Measurements from ENCODE around the gene RPS6KB2. TPM values are rescaled to one million over a fixed set of nuclear protein-coding genes. Genes with fewer than 3 reads are reported as not detected.
A peak's percentile ranks its signal among the peaks of the same experiment; 100 is the strongest.
"Not testable (repeated sequence)": the region's sequence is repeated elsewhere in the genome, so short reads cannot be mapped to it uniquely, and the experiment has no call there.

RPS6KB2 gene
- total RNA-seq, 4 donors from 2014 or later, result 147 to 193 (median 158) TPM

DNA sequence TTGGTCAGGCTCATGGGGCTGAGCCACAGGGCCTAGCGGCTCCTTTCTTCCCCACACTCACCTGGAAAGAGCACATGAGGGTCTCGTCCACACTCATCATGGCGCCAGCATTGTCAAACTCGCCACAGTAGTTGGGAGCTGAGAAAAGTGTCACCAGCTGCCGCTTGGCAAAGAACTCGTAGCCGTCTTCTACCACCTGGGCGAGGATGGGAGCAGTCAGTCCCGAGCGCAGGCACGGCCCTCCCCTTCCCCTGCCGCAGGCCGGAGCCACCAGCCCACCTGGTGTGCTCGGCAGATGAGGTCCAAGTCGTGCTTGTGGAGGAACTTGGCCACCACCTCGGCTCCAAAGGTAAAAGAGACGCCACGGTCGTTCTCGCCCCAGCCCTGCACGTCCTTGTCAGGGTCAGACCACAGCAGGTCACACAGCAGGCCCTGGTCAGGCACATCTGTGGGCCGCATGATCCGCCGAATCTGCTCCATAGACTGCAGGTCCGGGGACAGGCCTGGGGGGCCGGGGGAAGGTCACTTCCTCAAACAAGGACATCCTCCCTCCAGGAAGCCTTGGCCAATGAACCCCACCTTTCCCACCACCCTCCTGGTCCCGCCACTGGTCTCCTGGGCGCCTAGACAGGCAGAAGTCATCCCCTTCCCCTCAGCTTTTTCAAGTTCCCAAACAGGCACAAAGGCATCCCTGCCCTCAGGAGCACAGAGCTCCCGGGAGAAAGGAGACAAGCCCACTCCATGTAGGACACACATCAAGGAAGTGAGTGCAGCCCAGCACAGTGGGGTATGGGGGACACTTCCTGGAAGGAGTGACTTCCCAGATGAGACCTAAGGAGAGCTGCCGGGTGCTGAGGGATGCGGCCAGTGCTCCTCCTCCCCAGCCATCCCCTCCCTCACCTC lies 29.4 kb upstream of the RPS6KB2 start:
- DNase-seq (ENCODE audit: low spot score in 2 of 2), result no peak
- peaks cover 44% of the 10 kb centered on the region for H3K36me3 ChIP-seq
- H3K4me1 ChIP-seq, result peaks cover 41% of the 10 kb centered on the region
- no peak overlapping the region for H3K27ac ChIP-seq
- TF ChIP-seq POLR2A (IDR thresholded peaks at IDR 0.05) (no peak), EP300 (IDR thresholded peaks at IDR 0.05) (no peak), POLR2AphosphoS5 (IDR thresholded peaks at IDR 0.05) (no peak)
- TF ChIP-seq, protein P1, sequence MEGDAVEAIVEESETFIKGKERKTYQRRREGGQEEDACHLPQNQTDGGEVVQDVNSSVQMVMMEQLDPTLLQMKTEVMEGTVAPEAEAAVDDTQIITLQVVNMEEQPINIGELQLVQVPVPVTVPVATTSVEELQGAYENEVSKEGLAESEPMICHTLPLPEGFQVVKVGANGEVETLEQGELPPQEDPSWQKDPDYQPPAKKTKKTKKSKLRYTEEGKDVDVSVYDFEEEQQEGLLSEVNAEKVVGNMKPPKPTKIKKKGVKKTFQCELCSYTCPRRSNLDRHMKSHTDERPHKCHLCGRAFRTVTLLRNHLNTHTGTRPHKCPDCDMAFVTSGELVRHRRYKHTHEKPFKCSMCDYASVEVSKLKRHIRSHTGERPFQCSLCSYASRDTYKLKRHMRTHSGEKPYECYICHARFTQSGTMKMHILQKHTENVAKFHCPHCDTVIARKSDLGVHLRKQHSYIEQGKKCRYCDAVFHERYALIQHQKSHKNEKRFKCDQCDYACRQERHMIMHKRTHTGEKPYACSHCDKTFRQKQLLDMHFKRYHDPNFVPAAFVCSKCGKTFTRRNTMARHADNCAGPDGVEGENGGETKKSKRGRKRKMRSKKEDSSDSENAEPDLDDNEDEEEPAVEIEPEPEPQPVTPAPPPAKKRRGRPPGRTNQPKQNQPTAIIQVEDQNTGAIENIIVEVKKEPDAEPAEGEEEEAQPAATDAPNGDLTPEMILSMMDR (IDR thresholded peaks at IDR 0.05), result no peak
- no peaks in the 10 kb centered on the region for H3K27me3 ChIP-seq
- WGBS, result 87% methylated on average over 6 of the region's 31 CpGs
- no peaks in the 10 kb centered on the region for H3K9me3 ChIP-seq
- no peak overlapping the region for H3K4me3 ChIP-seq

DNA sequence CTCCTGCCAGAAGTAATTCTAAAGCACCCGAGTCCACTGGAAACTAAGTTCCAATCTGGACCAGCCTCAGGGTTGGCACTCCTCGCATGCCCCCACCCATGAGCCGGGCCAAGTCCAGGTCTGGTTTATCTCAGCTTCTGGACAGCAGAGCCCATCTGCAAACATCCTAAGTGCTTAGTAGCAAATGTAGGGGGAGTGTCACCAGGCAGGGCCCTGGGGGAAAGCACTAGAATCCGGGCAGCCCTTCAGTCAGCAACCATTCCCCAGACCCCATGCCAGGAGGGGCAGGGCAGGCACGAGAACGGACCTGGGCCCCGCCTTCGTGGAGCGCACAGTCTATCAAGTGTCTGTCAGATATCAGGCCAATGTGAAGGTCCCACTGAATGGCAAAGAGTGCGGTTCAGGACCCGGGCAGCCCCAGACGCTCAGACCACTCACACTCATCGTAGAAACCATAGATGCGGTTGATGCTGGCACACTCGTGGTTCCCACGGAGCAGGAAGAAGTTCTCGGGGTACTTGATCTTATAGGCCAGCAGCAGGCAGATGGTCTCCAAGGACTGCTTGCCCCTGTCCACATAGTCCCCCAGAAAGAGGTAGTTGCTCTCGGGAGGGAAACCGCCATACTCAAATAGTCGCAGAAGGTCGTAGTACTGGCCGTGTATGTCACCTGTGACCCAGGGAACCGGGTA lies 27.9 kb upstream of the RPS6KB2 start:
- 20% methylated on average over 13 of the region's 23 CpGs for WGBS
- peak overlapping the region; percentile 96 for H3K27ac ChIP-seq
- H3K36me3 ChIP-seq, result peaks cover 43% of the 10 kb centered on the region
- H3K27me3 ChIP-seq, result no peaks in the 10 kb centered on the region
- H3K4me3 ChIP-seq, result peak overlapping the region; percentile 90
- peaks cover 41% of the 10 kb centered on the region for H3K4me1 ChIP-seq
- TF ChIP-seq EP300 (IDR thresholded peaks at IDR 0.05) (no peak), POLR2AphosphoS5 (IDR thresholded peaks at IDR 0.05) (no peak), POLR2A (IDR thresholded peaks at IDR 0.05) (no peak)
- TF ChIP-seq, protein P1 (IDR thresholded peaks at IDR 0.05), result no peak
- no peaks in the 10 kb centered on the region for H3K9me3 ChIP-seq
- no peak for DNase-seq (ENCODE audit: low spot score in 2 of 2)

DNA sequence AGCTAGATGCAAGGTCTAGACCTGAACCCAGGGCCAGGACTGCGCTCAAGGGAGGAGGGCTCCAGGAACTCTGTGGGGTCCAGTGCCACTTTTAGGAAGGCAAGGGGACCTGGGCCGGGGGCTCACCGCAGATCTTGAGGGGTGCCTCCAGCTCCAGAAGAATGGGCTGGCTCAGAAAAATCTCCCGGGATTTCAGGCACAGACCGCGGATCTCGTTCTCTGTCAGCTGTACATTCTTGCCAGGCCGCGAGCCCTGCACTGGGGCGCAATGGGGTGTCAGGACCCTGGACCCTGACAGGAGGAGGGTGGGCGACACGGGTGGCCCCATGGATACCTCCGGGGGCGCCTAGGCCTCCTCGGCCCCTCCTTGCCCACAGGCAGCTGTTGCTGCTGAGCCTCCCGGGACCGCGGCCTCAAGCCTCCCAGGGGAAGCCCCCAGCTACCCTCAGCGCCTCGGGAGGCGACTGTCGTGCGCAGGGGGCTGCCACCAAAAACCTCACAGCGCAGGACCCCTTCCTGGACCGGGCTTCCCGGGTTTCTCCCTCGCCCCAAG lies 27.3 kb upstream of the RPS6KB2 start:
- TF ChIP-seq POLR2AphosphoS5 (IDR thresholded peaks at IDR 0.05), result no peak
- TF ChIP-seq POLR2A (IDR thresholded peaks at IDR 0.05), result no peak
- TF ChIP-seq EP300 (IDR thresholded peaks at IDR 0.05), result no peak
- TF ChIP-seq, protein P1 (IDR thresholded peaks at IDR 0.05), result no peak
- Histone ChIP-seq H3K27me3 (no peaks in the 10 kb centered on the region), H3K36me3 (peaks cover 37% of the 10 kb centered on the region), H3K27ac (peak overlapping the region; percentile 96), H3K9me3 (no peaks in the 10 kb centered on the region), H3K4me1 (peaks cover 41% of the 10 kb centered on the region), H3K4me3 (peak overlapping the region; percentile 90)
- no peak for DNase-seq (ENCODE audit: low spot score in 2 of 2)
- WGBS, result 17% methylated on average over 1 of the region's 27 CpGs

DNA sequence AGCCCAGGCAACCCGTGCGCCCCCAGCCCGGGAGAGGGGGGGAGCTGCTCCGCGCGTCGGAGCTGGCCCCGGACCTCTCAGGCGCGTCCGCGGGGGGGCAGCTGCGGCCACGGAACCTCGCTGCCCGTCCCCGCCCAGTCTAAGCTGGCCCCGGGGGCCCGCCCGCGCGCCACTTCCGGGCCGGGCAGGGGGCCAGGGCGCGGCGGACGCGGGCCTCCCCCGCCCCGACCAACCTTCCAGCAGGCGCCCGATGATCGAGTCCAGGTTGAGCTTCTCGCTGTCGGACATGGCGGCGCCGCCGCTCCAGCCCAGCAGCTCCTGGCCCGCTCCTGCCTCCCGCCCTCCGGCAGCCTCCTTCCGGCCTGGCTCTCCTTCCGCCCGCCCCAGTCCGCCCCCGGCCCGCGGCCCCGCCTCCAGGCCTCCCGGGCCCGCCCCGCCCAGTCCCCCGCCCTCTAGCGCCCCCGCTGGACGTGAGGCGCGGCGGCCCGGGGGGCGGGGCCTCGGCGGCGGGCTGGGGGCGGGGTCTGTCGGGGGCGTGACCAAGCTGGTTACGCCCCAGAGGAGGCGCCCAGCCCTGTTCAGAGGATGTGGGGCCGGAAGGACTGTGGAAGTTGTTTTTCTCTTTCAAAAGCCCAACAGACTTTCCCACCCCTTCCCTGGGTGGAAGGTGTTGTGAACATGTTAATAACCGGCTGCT lies 26.7 kb upstream of the RPS6KB2 start, which contains the start of gene PPP1CA:
Gene PPP1CA, minus strand, starts transcription at position 364 of the 697 bp plus-strand sequence. Its CDS starts 76 bp downstream, at position 288.
- Histone ChIP-seq H3K27me3 (no peaks in the 10 kb centered on the region), H3K9me3 (no peaks in the 10 kb centered on the region), H3K4me1 (peaks cover 41% of the 10 kb centered on the region), H3K27ac (peak within 1 kb of the TSS; percentile 96), H3K4me3 (peak within 1 kb of the TSS; percentile 90), H3K36me3 (peaks cover 32% of the 10 kb centered on the region)
- TF ChIP-seq POLR2AphosphoS5 (IDR thresholded peaks at IDR 0.05), result no peak
- TF ChIP-seq EP300 (IDR thresholded peaks at IDR 0.05), result no peak
- TF ChIP-seq, protein P1 (IDR thresholded peaks at IDR 0.05), result peak in 1 of 2 donors; percentile 73
- peak in 1 of 2 donors; percentile 30 for TF ChIP-seq POLR2A (IDR thresholded peaks at IDR 0.05)
- peak; percentile 92 to 93 for DNase-seq (ENCODE audit: low spot score in 2 of 2)
- WGBS, result no CpG with 5 or more reads among the region's 73 CpGs

DNA sequence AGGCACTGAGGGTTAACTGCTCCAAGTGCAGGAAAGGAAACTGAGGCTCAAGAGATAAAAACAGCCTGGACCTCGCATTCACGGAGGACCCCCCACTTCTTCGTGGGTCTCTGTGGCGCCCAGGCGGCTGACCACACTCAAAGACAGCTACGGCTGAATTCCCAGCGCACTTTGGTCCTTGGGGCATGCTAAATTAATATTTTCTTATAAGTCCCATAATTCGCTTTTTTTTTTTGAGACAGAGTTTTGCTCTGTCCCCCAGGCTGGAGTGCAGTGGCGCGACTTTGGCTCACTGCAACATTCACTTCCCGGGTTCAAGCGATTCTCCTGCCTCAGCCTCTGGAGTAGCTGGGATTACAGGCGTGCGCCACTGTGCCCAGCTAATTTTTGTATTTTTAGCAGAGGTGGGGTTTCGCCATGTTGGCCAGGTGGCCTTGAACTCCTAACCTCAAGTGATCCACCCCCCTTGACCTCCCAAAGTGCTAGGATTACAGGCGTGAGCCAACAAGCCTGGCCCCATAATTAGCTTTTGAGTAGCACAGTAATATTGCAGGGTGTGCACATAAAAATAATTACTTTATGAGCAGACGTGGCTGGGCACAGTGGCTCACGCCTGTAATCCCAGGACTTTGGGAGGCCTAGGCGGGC lies 26.0 kb upstream of the RPS6KB2 start:
- peak overlapping the region; percentile 90 for H3K4me3 ChIP-seq
- H3K4me1 ChIP-seq, result peaks cover 42% of the 10 kb centered on the region
- H3K36me3 ChIP-seq, result peaks cover 27% of the 10 kb centered on the region
- 42% methylated on average over 19 of the region's 19 CpGs for WGBS
- not testable (repeated sequence) for H3K27me3 ChIP-seq; H3K9me3 ChIP-seq; DNase-seq (ENCODE audit: low spot score in 2 of 2)
- peak overlapping the region; percentile 96 for H3K27ac ChIP-seq

DNA sequence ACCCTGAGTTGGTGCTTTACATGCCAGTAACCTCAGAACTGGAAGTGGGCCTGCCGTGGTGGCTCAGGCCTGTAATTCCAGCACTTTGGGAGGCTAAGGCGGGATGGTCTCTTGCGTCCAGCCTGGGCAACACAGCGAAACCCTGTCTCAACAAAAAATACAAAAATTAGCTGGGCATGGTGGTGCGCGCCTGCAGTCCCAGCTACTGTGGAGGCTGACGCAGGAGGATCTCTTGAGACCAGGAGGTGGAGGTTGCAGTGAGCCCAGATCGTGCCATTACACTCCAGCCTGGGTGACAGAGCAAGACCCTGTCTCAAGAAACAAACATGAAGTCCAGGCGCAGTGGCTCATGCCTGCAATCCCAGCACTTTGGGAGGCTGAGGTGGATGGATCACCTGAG lies 25.2 kb upstream of the RPS6KB2 start:
- H3K4me3 ChIP-seq; H3K27me3 ChIP-seq; H3K9me3 ChIP-seq; H3K27ac ChIP-seq; DNase-seq (ENCODE audit: low spot score in 2 of 2): not testable (repeated sequence)
- Histone ChIP-seq H3K4me1 (peaks cover 47% of the 10 kb centered on the region), H3K36me3 (peaks cover 19% of the 10 kb centered on the region)
- WGBS, result 93% methylated on average over 9 of the region's 9 CpGs

Measured in suprapubic skin (tissue), 4 donors.